GM12891 (cell line): ENCODE results near the gene PHF19.
A peak's percentile ranks its signal among the peaks of the same experiment; 100 is the strongest.

Experiments used
- DNase-seq: peaks from one replicate; pipeline ENCODE4 v3.0.0; 2011; ENCODE audit warnings: low spot score; ENCODE audit not compliant: insufficient read length
- FAIRE-seq: peaks from 2 replicates; lab custom pipeline; 2011; peaks lifted over from hg19 to GRCh38; lab: Jason Lieb, UNC
- PAX5 ChIP-seq: IDR thresholded peaks from 2 replicates; pipeline ENCODE4 v1.6.1; 2011; ENCODE audit warnings: low read length, moderate library complexity, mild to moderate bottlenecking; ENCODE audit not compliant: insufficient read depth, severe bottlenecking
- POLR2A ChIP-seq: IDR thresholded peaks from 2 replicates; pipeline ENCODE4 v1.6.1; 2011; ENCODE audit warnings: low read depth, low read length, control low read depth
- POLR2AphosphoS5 ChIP-seq: IDR thresholded peaks from 2 replicates; pipeline ENCODE4 v1.6.1; 2011; ENCODE audit warnings: low read depth, low read length, control low read depth
- POU2F2 ChIP-seq: IDR thresholded peaks from 2 replicates; pipeline ENCODE4 v1.6.1; 2011; ENCODE audit warnings: low read depth, mild to moderate bottlenecking, control low read depth, low read length, moderate library complexity
- SPI1 ChIP-seq: IDR thresholded peaks from 2 replicates; pipeline ENCODE4 v1.6.1; 2011; ENCODE audit warnings: low read depth, low read length, control low read depth
- TAF1 ChIP-seq: IDR thresholded peaks from 2 replicates; pipeline ENCODE4 v1.6.1; 2011; ENCODE audit warnings: low read depth, low read length, control low read depth

Gene PHF19

GRCh38 chr9:120857481-120857880, 19.5 kb downstream of the PHF19 start:
- TF ChIP-seq PAX5 (no peak), SPI1 (no peak), POLR2AphosphoS5 (no peak), POU2F2 (no peak), POLR2A (no peak), TAF1 (no peak)
- FAIRE-seq (no peak), DNase-seq (no peak)

DNA sequence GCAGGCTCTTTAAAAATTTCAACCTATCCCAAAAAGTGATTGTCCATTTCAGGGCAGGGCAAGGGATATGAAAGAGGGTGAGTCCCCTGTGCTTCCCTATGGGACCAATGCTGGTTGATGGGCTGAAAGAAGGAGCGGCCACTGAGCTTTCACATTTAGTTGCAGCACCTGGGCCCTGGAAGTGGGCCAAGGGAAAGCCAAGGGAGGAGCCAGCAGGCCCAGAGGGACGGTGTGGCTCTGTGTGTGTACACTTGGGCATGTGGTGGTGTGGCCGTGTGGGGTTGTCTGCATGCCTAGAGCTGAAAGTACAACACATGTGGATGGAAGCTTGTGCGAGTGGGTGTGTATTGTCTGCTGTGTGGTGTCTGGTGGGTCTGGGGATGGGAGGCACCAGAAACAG, 20.3 kb downstream of the PHF19 start:
- TF ChIP-seq POU2F2: no peak
- TF ChIP-seq TAF1: no peak
- TF ChIP-seq PAX5: no peak
- no peak for TF ChIP-seq SPI1
- TF ChIP-seq POLR2A: no peak
- FAIRE-seq: no peak
- no peak for DNase-seq

DNA sequence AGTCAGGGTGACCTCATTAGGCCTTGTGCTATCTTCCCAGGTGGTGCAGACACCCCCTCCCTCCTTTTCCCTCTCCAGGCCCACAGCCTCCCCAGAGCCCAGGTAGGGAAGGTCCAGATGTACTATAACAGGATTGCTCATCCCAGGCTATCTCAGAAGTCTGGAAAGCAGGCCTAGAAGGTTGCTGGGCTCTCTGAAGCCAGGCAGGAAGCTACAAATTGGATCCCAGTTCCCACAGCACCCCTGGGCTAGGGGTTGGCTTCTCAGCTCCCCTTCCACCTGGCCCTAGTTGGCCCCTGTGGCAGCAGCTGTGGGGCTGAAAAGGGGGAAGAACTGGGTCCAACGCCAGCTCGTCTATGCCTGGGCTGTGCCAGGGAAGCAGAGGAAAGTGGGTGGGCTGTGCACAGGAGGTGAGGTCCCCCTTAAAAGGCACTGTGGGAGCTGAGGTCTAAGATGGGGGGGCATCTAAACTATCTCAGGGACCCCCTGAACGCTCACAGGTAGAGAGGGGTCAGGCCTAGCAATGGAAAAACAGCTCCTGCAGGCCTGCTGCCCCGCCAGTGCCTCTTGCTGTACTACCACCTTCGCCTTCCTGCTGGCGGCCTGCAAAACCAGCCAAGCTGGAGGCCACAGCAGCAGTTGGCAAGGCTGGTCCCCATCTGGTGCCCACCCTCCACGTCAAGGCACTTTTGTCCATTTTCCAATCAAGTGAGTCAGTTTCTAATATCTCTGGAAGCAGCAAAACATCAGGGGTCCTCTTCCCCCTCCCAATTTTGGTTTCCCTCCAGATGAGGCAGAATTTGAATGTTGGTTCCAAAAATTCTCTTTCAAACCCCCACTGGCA, 20.9 kb downstream of the PHF19 start:
- no peak for TF ChIP-seq TAF1
- TF ChIP-seq SPI1: no peak
- no peak; the same call in 1 of the 2 replicates for TF ChIP-seq POLR2A
- peak; percentile 63; the same call in 1 of the 2 replicates for TF ChIP-seq POU2F2
- no peak for TF ChIP-seq PAX5
- TF ChIP-seq POLR2AphosphoS5: peak; percentile 23; the same call in 1 of the 2 replicates
- no peak for DNase-seq

DNA sequence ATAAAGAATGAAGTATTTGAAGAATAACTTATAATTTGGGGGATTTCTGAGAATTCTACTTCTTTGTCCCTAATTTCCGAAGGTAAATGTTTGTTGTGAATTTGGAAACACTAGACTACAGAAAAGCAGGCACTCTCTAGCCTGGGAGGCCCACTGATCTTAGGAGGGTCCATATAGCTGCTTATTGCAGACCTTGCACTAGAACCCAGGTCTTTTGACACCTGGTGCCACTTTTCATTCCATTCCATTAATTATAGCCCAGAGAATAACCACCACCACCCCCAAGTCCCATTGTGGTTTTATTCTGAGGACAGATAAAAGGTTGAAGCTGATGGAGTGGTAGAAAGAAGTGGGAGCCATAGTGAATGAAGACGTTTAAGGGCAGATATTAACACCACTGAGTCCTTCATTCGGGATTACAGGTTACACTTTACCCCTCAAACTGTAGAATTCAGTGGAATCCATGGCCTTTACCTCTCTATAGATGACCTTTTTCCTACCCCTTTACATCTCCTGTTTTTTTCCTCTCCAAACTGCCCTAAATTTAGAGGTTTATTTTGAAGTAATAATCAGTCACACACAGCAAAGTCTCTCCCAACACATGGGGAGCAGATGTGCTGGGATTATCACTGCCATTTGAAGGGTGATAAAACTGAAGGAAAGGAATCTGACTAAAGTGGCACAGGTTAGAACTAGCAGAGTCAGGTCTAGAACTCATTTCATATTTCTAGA, 22.2 kb downstream of the PHF19 start:
- TF ChIP-seq POU2F2 (no peak), POLR2A (no peak), SPI1 (no peak), TAF1 (no peak), PAX5 (no peak), POLR2AphosphoS5 (no peak)
- FAIRE-seq (no peak), DNase-seq (no peak)

More for the DNA sequence above, 20.9 kb downstream of the PHF19 start:
- FAIRE-seq: no peak

- no peak for DNase-seq
- no peak for FAIRE-seq
- no peak for TF ChIP-seq POLR2AphosphoS5
- no peak for TF ChIP-seq SPI1
- TF ChIP-seq TAF1: no peak
- no peak for TF ChIP-seq POLR2A
- no peak for TF ChIP-seq POU2F2
- no peak for TF ChIP-seq PAX5
Measured at GRCh38 chr9:120853198-120853597, 23.8 kb downstream of the PHF19 start.

GRCh38 chr9:120852240-120853010, 24.6 kb downstream of the PHF19 start:
- DNase-seq (no peak), FAIRE-seq (no peak)
- TF ChIP-seq POU2F2 (no peak), POLR2A (0 out of 2 replicates have a peak, but pooled peaks have one; percentile 26)

DNA sequence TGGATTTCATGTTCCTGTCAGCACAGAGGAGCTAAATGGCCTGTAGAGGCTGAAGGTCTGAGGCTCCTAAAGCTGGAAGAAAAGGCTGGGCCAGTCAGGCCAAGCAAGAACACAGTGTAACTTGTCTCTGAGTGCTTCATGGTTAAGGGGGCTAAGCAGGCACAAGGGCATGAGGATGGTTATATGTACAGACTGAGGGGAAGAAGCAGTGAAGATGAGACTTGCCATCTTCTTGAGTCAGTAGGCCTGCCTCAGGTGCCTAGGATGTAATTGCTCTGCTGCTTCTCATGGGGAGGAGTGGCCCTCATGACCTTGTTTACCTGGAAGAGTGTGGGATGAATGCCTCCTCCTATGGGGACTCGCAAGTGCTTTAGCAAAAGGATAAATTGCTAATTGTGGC, 25.5 kb downstream of the PHF19 start:
- no peak for FAIRE-seq
- no peak for DNase-seq
- 0 out of 2 replicates have a peak, but pooled peaks have one; percentile 3 for TF ChIP-seq POLR2AphosphoS5
- no peak for TF ChIP-seq POLR2A

- no peak for FAIRE-seq
- TF ChIP-seq TAF1: no peak
- TF ChIP-seq POLR2AphosphoS5: no peak
- no peak for TF ChIP-seq POLR2A
- TF ChIP-seq SPI1: no peak
- no peak for TF ChIP-seq PAX5
- TF ChIP-seq POU2F2: no peak
- no peak for DNase-seq
Measured at GRCh38 chr9:120850315-120850714, 26.7 kb downstream of the PHF19 start.

- DNase-seq (no peak), FAIRE-seq (no peak)
Measured at GRCh38 chr9:120846906-120847305, 30.1 kb downstream of the PHF19 start.

More at GRCh38 chr9:120846906-120847305, 30.1 kb downstream of the PHF19 start:
- TF ChIP-seq PAX5 (no peak), POLR2AphosphoS5 (peak; percentile 24; the same call in 1 of the 2 replicates)
